MCF 10A (cell line): ENCODE results near the gene WDR59. TPM values are rescaled to one million over a fixed set of nuclear protein-coding genes. Genes with fewer than 3 reads are reported as not detected.
"Not testable (repeated sequence)": the region's sequence is repeated elsewhere in the genome, so short reads cannot be mapped to it uniquely, and the experiment has no call there.

Experiments used
- BruUV-seq: library from RNA; stranded (reverse); fragments of 400-500 nt; replicated peaks from 2 replicates; lab custom pipeline; 2021; lab: Mats Ljungman, UMichigan
- CTCF ChIA-PET: fragments of 300-600 bp; sonication (Branson Sonifier 250); formaldehyde crosslinking; extraction: SDS; loops from one replicate; lab custom pipeline; 2021; ENCODE audit warnings: antibody characterized with exemption, inconsistent platforms; lab: Yijun Ruan, JAX
- POLR2A ChIA-PET: fragments of 300-600, 350-650 bp; sonication (Branson Sonifier 250); formaldehyde crosslinking; extraction: SDS; loops from one replicate; lab custom pipeline; 2020; ENCODE audit warnings: antibody characterized with exemption, inconsistent platforms; lab: Yijun Ruan, JAX
- DNase-seq: peaks from one replicate; pipeline ENCODE4 v3.0.0-alpha.2; 2018; ENCODE audit not compliant: unreplicated experiment
- H3K27ac Mint-ChIP-seq: one replicate; pipeline ENCODE4 v1.8.0; 2022; ENCODE audit warnings: mild to moderate bottlenecking, low read depth, mixed read lengths; ENCODE audit not compliant: unreplicated experiment
- H3K27me3 Mint-ChIP-seq: one replicate; pipeline ENCODE4 v1.8.0; 2022; ENCODE audit warnings: mixed read lengths; ENCODE audit not compliant: insufficient read depth, unreplicated experiment
- H3K36me3 Mint-ChIP-seq: one replicate; pipeline ENCODE4 v1.8.0; 2022; ENCODE audit warnings: mild to moderate bottlenecking, moderate library complexity, mixed read lengths; ENCODE audit not compliant: insufficient read depth, unreplicated experiment
- H3K4me1 Mint-ChIP-seq: one replicate; pipeline ENCODE4 v1.8.0; 2022; ENCODE audit warnings: mixed read lengths; ENCODE audit not compliant: insufficient read depth, unreplicated experiment
- H3K4me3 Mint-ChIP-seq: one replicate; pipeline ENCODE4 v1.8.0; 2022; ENCODE audit warnings: mild to moderate bottlenecking, moderate library complexity, mixed read lengths; ENCODE audit not compliant: unreplicated experiment
- H3K9me3 Mint-ChIP-seq: one replicate; pipeline ENCODE4 v1.8.0; 2022; ENCODE audit warnings: mixed read lengths; ENCODE audit not compliant: unreplicated experiment
- intact Hi-C: fragments of 100-400 bp; cut with micrococcal nuclease; formaldehyde crosslinking; loops from 2 replicates; pipeline ENCODE4 v1.14.1; 2022
- total RNA-seq: library from RNA; stranded (reverse); gene quantifications from 2 replicates; pipeline ENCODE4 v1.2.3, GENCODE V29; 2022
- TF ChIP-seq, protein P1 (sequence below): fragments of 200-600 bp; IDR thresholded peaks from one replicate; pipeline ENCODE4 v1.8.0; 2022; ENCODE audit warnings: antibody characterized with exemption, mild to moderate bottlenecking; ENCODE audit not compliant: unreplicated experiment

Gene WDR59
- total RNA-seq, 1 experiment from 2014 or later: 56.1 TPM

DNA sequence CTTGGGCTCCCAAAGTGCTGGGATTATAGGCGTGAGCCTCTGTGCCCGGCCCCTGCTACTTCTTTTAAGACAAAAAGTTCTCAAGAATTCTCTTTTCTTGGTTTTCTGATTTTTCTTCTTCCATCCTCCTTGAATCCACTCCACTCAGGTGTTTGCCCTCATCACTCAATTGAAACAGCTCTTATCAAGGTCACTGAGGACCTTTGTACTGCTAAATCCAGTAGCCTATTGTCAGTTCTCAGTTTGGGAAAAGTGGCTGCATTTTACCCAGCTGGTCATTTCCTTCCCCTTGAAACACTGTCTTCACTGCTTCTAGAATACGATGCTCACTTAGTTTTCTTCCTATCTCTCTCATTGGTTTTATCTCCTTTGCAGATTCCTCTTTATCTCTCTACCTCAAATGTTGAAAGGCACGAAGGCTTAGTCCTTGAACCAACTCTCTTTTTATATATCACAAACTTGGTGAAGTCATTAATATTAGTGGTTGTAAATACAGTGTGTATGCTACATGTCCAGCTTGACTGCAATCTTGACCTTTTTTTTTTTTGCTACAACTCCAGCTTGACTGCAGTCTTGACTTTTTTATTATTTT lies 43.7 kb upstream of the WDR59 start:
- CTCF ChIA-PET: no interaction called here
- Mint-ChIP-seq H3K27ac (no peak overlapping the region), H3K4me1 (peaks cover 4% of the 10 kb centered on the region), H3K27me3 (no peaks in the 10 kb centered on the region), H3K9me3 (no peaks in the 10 kb centered on the region), H3K4me3 (no peak overlapping the region), H3K36me3 (no peaks in the 10 kb centered on the region)
- no TSS peak for BruUV-seq
- intact Hi-C loops: no loop called here
- POLR2A ChIA-PET: no interaction called here
- DNase-seq: no peak
- TF ChIP-seq, protein P1, sequence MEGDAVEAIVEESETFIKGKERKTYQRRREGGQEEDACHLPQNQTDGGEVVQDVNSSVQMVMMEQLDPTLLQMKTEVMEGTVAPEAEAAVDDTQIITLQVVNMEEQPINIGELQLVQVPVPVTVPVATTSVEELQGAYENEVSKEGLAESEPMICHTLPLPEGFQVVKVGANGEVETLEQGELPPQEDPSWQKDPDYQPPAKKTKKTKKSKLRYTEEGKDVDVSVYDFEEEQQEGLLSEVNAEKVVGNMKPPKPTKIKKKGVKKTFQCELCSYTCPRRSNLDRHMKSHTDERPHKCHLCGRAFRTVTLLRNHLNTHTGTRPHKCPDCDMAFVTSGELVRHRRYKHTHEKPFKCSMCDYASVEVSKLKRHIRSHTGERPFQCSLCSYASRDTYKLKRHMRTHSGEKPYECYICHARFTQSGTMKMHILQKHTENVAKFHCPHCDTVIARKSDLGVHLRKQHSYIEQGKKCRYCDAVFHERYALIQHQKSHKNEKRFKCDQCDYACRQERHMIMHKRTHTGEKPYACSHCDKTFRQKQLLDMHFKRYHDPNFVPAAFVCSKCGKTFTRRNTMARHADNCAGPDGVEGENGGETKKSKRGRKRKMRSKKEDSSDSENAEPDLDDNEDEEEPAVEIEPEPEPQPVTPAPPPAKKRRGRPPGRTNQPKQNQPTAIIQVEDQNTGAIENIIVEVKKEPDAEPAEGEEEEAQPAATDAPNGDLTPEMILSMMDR: no peak

- H3K27me3 Mint-ChIP-seq: no peaks in the 10 kb centered on the region
- H3K9me3 Mint-ChIP-seq: no peaks in the 10 kb centered on the region
- no peaks in the 10 kb centered on the region for H3K36me3 Mint-ChIP-seq
- ChIA-PET POLR2A (interaction anchor here (0.9 kb wide), 1 partner anchor 8 kb away, joined by 3 read pairs; no protein-coding TSS in a partner anchor), CTCF (no interaction called here)
- no TSS peak for BruUV-seq
- H3K27ac Mint-ChIP-seq: no peak overlapping the region
- peaks cover 4% of the 10 kb centered on the region for H3K4me1 Mint-ChIP-seq
- TF ChIP-seq, protein P1: no peak
- H3K4me3 Mint-ChIP-seq: no peak overlapping the region
- intact Hi-C loops: no loop called here
- no peak for DNase-seq
Measured at GRCh38 chr16:75027520-75028300, 42.8 kb upstream of the WDR59 start.

DNA sequence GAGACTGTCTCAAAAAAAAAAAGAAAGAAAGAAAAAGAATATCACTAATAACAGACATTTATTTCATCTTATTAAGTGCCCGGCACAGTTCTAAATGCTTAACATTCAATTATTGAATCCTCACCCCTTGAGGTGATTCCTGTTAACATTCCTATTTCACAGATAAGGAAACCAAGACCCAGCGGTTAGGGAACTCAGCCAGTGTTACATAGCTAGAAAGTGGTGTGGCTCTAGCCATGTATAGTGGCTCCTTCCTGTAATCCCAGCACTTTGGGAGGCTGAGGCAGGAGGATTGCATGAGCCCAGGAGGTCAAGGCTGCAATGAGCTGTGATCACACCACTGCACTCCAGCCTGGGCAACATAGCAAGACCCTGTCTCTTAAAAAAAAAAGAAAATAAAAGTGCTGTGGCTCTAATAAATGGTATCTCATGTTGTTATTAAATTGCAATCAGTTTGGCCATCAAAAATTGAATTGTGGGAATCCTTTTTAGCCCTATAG lies 42.0 kb upstream of the WDR59 start:
- Mint-ChIP-seq H3K27me3 (no peaks in the 10 kb centered on the region), H3K36me3 (peaks cover under 1% of the 10 kb centered on the region), H3K4me1 (peaks cover 4% of the 10 kb centered on the region), H3K4me3 (no peak overlapping the region), H3K9me3 (peaks cover 2% of the 10 kb centered on the region), H3K27ac (no peak overlapping the region)
- no peak for DNase-seq
- TF ChIP-seq, protein P1: no peak
- ChIA-PET POLR2A (interaction anchor here (0.9 kb wide), 1 partner anchor 9 kb away, joined by 3 read pairs; no protein-coding TSS in a partner anchor), CTCF (no interaction called here)
- intact Hi-C loops: no loop called here
- BruUV-seq: no TSS peak

- H3K27me3 Mint-ChIP-seq, POLR2A ChIA-PET, H3K4me1 Mint-ChIP-seq, H3K4me3 Mint-ChIP-seq, H3K9me3 Mint-ChIP-seq, intact Hi-C loops, BruUV-seq, H3K27ac Mint-ChIP-seq, H3K36me3 Mint-ChIP-seq: not testable (repeated sequence)
- peak; percentile 45 for DNase-seq
- CTCF ChIA-PET: interaction anchor here (0.6 to 0.9 kb wide), 3 partner anchors 79 to 389 kb away, joined by 3 to 5 read pairs (median 4); no protein-coding TSS in a partner anchor
Measured at GRCh38 chr16:75026239-75026891, 41.4 kb upstream of the WDR59 start.
